Chondrocyte (in vitro differentiated cells): ENCODE results near the gene RASAL1. TPM values are rescaled to one million over a fixed set of nuclear protein-coding genes. Genes with fewer than 3 reads are reported as not detected.

Experiments
- DNase-seq: peaks from one replicate; pipeline ENCODE4 v3.0.0; 2021; ENCODE audit warnings: mixed read lengths, low spot score
- H3K27ac Mint-ChIP-seq: one replicate; pipeline ENCODE4 v1.8.0; 2021; ENCODE audit warnings: mild to moderate bottlenecking, moderate library complexity, mixed read lengths; ENCODE audit not compliant: unreplicated experiment
- H3K27me3 Mint-ChIP-seq: 2 replicates; pipeline ENCODE4 v1.8.0; 2021; ENCODE audit warnings: low read depth, mixed read lengths
- H3K36me3 Mint-ChIP-seq: 2 replicates; pipeline ENCODE4 v1.8.0; 2021; ENCODE audit warnings: low read depth, mixed read lengths
- H3K4me1 Mint-ChIP-seq: 2 replicates; pipeline ENCODE4 v1.8.0; 2021; ENCODE audit warnings: low read depth, mild to moderate bottlenecking, mixed read lengths
- H3K4me3 Mint-ChIP-seq: one replicate; pipeline ENCODE4 v1.8.0; 2021; ENCODE audit warnings: mild to moderate bottlenecking, moderate library complexity, mixed read lengths; ENCODE audit not compliant: unreplicated experiment
- H3K9me3 Mint-ChIP-seq: 2 replicates; pipeline ENCODE4 v1.8.0; 2021; ENCODE audit warnings: low read depth, mixed read lengths
- total RNA-seq: library from RNA; stranded (reverse); gene quantifications from 3 replicates; pipeline ENCODE4 v1.2.1, GENCODE V29; 2021
- TF ChIP-seq, protein P1 (sequence below): fragments of 200-600 bp; sonication (generic); IDR thresholded peaks from 2 replicates; pipeline ENCODE4 v1.5.0; 2021; ENCODE audit warnings: antibody characterized with exemption, mild to moderate bottlenecking, moderate library complexity

RASAL1 gene
- total RNA-seq, 1 donor from 2014 or later: not detected

DNA sequence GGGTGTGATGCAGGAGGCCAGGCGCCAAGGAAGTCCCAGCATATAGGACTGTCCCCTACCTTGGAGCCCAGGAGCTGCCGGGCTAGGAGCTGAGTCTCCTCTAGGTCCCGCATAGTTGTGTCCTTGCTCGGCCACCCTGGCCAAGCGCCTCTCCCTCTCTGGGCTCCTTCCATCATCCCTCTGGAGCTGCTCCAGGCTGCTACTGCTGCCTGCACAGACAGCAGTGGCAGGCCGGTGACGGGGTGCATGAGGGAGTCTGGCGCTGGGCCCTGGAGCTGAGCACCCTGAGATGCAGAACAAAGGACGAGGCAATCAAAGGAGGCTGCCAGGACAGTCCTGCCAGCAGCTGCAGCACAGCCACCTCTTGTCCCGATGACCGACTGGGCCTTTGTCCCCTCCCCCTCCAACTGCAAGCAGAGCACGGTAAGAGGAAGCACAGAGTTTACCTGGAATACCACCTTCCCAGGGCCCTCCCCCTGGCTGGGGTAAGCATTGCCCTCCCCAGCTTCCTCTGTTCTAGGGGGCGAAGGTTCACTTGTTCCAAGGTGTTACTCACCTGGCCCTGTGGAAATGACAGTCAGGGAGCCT is 68.7 kb downstream of the RASAL1 start:
- no peaks in the 10 kb centered on the region for H3K4me1 Mint-ChIP-seq
- TF ChIP-seq, protein P1, sequence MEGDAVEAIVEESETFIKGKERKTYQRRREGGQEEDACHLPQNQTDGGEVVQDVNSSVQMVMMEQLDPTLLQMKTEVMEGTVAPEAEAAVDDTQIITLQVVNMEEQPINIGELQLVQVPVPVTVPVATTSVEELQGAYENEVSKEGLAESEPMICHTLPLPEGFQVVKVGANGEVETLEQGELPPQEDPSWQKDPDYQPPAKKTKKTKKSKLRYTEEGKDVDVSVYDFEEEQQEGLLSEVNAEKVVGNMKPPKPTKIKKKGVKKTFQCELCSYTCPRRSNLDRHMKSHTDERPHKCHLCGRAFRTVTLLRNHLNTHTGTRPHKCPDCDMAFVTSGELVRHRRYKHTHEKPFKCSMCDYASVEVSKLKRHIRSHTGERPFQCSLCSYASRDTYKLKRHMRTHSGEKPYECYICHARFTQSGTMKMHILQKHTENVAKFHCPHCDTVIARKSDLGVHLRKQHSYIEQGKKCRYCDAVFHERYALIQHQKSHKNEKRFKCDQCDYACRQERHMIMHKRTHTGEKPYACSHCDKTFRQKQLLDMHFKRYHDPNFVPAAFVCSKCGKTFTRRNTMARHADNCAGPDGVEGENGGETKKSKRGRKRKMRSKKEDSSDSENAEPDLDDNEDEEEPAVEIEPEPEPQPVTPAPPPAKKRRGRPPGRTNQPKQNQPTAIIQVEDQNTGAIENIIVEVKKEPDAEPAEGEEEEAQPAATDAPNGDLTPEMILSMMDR: no peak
- peaks cover 43% of the 10 kb centered on the region for H3K27me3 Mint-ChIP-seq
- no peak overlapping the region for H3K4me3 Mint-ChIP-seq
- peak; percentile 72 for DNase-seq
- peaks cover 1% of the 10 kb centered on the region for H3K36me3 Mint-ChIP-seq
- no peaks in the 10 kb centered on the region for H3K9me3 Mint-ChIP-seq
- no peak overlapping the region for H3K27ac Mint-ChIP-seq

DNA sequence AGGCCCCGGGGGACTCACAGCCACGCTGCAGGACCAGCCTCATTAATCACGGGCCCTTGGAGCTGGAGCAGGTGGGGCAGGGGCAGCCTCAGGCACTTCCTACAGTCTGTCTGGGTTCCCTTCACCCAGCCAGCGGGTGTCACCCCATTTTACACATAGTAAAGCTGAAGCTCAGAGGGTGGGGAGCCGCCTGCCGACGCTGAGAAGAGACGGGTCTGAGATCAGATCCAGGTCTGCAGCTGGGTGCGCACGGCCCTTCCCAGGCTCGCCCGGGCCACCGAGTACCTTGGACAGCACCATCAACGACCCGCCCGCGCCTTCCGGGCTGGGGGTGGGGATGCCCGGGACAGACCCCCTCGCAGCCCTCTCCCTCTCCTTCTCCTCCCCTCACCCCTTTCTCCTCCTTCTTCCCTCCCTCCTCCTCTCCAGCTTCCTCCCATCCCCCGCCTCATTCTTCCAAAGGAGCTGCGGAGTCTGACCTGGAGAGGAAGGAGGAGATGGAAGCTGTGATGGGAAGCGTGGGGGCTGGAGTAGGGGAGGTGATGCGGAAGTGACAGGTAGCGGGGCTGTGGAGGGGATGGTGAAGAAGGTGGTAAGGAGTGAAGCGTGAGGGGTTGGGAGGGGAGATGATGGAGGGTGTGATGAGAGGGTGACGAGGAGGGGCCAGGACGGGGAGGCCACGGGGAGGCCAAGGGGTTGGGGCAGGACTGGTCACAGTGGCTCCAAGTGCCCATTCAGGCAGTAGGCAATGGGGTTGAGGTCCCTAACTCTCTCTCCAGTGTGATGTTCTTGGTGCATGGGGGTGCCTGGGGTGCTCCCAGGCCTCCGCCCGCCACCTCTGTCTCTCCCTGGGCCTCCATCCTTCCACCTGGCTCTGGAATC is 70.2 kb downstream of the RASAL1 start:
- TF ChIP-seq, protein P1: no peak
- H3K27ac Mint-ChIP-seq: no peak overlapping the region
- no peak overlapping the region for H3K4me3 Mint-ChIP-seq
- H3K9me3 Mint-ChIP-seq: no peaks in the 10 kb centered on the region
- peaks cover 37% of the 10 kb centered on the region for H3K27me3 Mint-ChIP-seq
- H3K4me1 Mint-ChIP-seq: no peaks in the 10 kb centered on the region
- peak; percentile 87 for DNase-seq
- H3K36me3 Mint-ChIP-seq: no peaks in the 10 kb centered on the region

DNA sequence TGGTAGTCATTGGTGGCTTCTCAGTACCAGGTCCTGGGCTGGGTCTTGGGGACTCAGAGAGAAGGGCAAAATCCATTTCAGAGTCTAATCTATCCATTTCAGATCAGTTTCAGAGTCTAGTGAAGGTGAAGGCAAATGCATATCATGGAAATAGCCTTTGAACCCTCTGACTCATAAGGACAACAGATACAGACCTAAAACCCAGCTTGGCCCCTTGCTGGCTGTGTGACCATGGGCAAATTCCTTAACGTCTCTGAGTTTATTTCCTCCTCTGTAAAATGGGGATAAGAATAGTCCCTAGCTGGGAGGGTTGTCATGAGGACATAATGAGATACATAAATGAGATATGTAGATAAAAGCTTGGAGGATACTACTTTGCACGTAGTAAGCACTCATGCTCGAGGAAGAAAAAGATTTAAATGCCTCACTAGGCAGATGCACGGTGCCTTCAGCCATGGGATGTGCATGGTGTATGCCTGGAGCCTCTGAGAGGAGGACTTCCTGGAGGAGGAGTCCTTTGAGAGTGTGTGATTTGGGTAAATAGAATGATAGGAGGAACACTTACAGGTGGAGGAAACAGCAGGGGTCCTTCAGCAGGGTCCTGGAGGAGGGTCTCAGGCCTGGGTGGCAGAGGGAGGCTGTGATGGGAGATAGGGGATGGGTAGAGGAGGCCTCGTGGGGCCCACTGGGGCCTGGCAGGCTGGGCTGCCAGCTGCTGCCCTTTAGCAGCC is 71.0 kb downstream of the RASAL1 start:
- peak; percentile 11 for DNase-seq
- no peak overlapping the region for H3K27ac Mint-ChIP-seq
- H3K27me3 Mint-ChIP-seq: peaks cover 35% of the 10 kb centered on the region
- no peaks in the 10 kb centered on the region for H3K36me3 Mint-ChIP-seq
- H3K9me3 Mint-ChIP-seq: no peaks in the 10 kb centered on the region
- TF ChIP-seq, protein P1: no peak
- no peaks in the 10 kb centered on the region for H3K4me1 Mint-ChIP-seq
- no peak overlapping the region for H3K4me3 Mint-ChIP-seq

DNA sequence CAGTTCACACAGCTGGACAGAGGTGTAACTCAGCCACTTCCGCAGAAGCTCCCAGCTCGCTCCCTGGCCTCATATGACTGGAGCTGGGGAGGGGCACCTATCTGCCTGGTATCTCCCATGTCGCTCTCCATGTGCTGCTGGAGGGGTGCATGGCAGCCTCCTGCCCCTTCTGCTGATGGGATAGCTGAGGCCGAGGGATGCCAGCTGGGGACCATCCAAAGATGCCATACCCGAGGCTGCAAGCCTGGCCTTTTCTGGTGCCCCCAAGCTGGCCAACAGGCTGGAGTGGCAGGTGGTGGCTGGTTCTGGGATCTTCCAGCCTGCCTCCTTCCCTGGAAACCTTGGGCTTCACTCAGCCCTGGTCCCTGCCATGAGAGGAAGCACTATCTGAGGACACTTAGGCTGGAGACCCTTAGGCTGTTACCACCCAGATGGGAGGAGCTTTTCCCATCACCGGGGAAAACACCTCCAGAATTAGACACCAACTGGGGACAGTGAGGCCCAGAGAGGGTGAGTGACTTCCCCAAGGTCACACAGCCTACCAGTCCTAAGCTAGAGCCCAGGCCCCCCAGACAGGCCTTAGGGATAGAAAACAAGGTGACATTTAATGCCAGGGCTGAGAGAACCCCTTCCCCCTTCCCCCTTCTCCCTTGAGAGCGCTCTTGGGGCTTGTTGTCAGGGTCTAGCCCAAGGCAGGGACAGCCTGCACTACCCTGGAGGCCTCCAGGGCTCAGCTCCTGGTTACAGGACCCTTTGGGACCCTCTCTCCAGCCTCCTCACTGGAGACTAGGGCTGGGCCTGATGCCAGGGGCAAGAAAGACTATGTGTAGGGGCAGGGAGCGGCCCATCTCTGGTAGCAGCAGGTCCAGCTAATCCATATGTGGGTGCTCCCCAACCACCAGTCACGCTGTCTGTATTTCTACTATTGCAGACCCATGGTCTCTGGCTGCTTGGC is 71.9 kb downstream of the RASAL1 start:
- peaks cover 34% of the 10 kb centered on the region for H3K27me3 Mint-ChIP-seq
- no peak overlapping the region for H3K27ac Mint-ChIP-seq
- TF ChIP-seq, protein P1: no peak
- no peaks in the 10 kb centered on the region for H3K4me1 Mint-ChIP-seq
- no peaks in the 10 kb centered on the region for H3K36me3 Mint-ChIP-seq
- no peak overlapping the region for H3K4me3 Mint-ChIP-seq
- no peaks in the 10 kb centered on the region for H3K9me3 Mint-ChIP-seq
- DNase-seq: peak; percentile 66
